Measurements from ENCODE around the gene PML. TPM values are rescaled to one million over a fixed set of nuclear protein-coding genes. Genes with fewer than 3 reads are reported as not detected.

PML gene
- total RNA-seq, 1 donor from 2014 or later: 78.9 TPM

DNA sequence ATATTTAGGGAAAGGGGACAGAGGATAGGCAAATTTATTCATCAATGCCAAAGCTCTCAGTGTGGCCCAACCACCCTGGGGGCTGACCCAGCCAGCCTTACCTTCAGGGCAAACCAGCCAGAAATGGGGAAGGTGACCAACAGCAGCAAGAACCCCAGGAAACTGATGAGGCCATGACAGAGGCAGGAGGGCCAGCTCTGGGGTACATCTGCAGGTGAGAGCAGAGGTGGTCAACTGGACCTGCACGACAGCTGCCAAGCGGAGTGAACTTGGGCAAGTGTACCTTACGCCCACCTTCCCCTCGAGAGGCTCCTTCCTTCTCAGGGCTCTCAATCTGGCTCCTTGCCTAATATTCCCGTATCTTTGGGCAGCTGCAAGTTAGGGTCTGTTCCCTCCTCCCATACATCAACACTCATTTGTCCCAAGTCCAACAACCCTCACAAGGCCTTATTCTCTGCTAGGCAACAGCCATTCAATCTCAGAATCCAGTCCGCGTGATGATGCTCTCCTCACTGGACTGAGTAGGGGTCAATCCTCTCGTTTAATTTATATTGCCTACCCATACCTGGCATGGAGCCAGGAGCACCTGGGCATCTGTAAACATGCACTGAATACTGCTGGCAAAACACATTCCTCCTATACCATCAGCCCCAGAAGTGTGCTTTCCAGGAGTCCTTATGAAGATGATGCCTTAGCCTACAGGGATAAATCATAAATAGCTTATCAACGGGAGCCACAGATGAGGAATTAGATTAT is 4.1 kb upstream of the PML start:
- no peak for DNase-seq (ENCODE audit: low read depth)
- TF ChIP-seq CTCF (conservative IDR thresholded peaks at IDR 0.05; ENCODE audit: low read depth, low read length): no peak
- no peak overlapping the region for H3K4me3 ChIP-seq (ENCODE audit: low read depth, low read length)

DNA sequence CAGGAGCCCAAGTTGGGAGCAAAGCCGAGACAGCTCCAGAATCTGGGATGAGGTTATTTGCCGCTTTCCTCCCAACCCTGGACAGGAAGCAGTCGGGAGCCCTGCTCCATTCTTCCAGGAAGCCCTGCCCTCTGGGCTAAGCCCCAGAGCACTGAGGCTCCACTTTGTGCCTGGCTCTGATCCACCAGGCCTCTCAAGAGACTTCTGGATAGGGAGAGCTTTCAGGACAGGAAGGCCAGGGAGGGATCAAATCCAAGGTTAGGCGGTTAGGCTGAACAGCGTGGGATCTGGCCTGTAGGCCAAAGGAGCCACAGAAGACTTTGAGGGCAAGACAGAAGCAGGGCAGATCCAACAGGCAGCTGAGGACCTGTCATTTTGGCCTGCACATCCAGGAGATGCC is 3.3 kb upstream of the PML start:
- DNase-seq (ENCODE audit: low read depth): no peak
- H3K4me3 ChIP-seq (ENCODE audit: low read depth, low read length): peak overlapping the region; percentile 84
- no peak for TF ChIP-seq CTCF (conservative IDR thresholded peaks at IDR 0.05; ENCODE audit: low read depth, low read length)

DNA sequence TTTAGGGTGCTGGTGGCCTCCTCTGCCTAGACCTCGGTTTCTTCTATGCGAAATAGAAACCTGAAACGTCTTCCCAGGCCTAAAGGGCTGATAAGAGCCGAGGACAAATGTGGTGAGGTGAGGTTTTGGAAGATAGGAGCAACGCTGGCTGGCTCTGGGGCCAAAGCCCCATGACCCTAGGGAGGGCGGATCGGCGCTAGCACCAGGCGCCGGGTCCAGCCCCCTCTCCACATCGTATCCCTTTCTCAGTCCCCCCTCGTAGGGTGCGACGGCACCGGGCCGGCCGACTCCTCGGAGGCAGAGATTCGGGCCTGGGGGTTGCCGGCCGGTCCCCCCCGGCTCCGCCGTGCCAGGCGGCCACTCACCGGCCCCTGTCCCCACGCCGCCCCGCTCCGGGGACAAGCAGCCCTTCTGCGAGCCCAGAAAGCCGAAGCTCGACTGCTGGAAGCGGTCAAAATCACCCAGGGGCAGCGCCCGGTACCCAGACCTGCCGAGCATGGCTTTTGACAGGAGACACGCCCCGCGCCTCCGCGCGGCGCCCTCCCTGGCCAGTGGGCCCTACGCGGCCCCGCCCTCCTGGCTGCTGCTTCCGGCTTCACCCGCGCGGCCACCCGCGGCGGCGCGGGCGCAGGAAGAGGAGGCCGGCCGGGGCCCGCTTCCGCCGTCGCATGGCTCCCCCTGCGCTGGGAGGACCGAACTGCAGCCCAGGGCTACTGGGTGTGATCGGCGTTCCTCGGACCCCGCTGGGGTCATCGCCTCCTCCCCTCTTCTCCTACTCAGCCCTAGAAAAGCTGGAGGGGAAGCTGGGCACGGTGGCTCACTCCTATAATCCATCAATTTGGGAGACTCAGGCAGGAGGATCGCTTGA is 2.6 kb upstream of the PML start, which contains the start of gene STOML1:
STOML1 (minus strand) TSS at position 570 of the 868 bp plus-strand sequence; CDS start at position 498, 72 bp downstream.
- DNase-seq (ENCODE audit: low read depth): no peak
- TF ChIP-seq CTCF (conservative IDR thresholded peaks at IDR 0.05; ENCODE audit: low read depth, low read length): peak; percentile 69
- H3K4me3 ChIP-seq (ENCODE audit: low read depth, low read length): peak within 1 kb of the TSS; percentile 84

GRCh38 chr15:73992594-73992898 is 2.0 kb upstream of the PML start:
- TF ChIP-seq CTCF (conservative IDR thresholded peaks at IDR 0.05; ENCODE audit: low read depth, low read length): no peak
- H3K4me3 ChIP-seq (ENCODE audit: low read depth, low read length): peak overlapping the region; percentile 20
- DNase-seq (ENCODE audit: low read depth): no peak

- peak overlapping the region; percentile 85 for H3K4me3 ChIP-seq (ENCODE audit: low read depth, low read length)
- no peak for TF ChIP-seq CTCF (conservative IDR thresholded peaks at IDR 0.05; ENCODE audit: low read depth, low read length)
- DNase-seq (ENCODE audit: low read depth): no peak
Measured at GRCh38 chr15:73993211-73993994, 1.1 kb upstream of the PML start.

GRCh38 chr15:73994912-73995622 is 551 bp downstream of the PML start:
- peak overlapping the region; percentile 85 for H3K4me3 ChIP-seq (ENCODE audit: low read depth, low read length)
- no peak for DNase-seq (ENCODE audit: low read depth)
- no peak for TF ChIP-seq CTCF (conservative IDR thresholded peaks at IDR 0.05; ENCODE audit: low read depth, low read length)

All from epithelial cell of proximal tubule (primary cell).